ENCODE measurements around the gene WNT9A.

Gene WNT9A

GRCh38 chr1:227939791-227940771 lies 7.7 kb downstream of the WNT9A start:
- no peak for DNase-seq

DNA sequence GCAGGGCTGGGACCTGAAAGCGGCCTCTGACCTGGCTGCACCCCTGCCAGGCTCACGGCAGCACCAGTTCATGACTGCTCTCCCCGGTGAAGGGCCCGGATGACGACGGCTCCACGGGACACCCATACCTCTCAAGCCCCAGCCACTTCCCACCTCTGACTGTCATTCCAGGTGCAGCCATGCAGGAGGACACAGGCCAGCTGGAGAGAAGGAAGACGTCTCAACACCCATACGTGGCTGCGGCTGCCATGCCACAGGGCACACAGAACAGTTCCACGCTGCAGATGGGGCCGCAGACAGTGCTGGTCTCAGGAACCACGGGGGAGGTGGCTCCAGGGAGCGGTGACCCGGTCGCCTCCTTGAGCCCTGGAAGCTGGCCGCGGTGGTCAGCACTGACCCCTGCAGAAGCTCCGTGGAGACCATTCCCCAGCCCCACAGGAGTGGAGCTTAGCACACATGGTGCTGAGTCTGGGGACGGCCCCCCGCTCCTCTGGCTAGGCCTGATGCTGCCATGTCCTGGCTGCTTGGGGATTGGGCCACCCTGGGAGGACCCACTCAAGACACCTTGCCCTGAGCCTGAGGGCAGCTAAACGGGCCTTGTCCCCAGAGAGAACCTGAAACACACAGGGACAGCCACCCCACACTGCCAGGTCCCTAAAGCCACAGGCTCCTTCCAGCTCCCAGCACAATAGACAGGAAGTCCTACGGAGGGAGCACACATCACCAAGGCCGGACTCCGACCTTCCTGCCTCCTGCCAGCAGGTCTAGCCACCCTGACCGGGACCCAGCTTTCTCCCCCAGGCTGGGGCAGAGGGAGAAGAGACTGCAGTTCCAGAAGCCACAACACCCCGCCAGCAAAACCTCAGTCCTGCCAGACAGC lies 8.6 kb downstream of the WNT9A start:
- DNase-seq = no peak

DNA sequence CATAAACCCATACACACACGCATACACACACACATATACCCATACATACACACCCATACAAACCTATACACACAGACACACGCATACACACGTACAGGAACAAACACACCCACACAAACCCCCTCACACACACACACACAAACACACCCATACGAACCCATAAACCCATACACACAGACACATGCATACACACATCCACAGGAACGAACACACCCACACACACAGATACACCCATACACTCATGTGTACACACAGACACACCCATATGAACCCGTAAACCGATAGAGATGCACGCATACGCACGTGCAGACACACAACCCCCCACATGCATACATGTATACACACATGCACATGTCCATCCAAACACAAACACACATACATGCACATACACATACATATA lies 9.5 kb downstream of the WNT9A start:
- DNase-seq = no peak

DNA sequence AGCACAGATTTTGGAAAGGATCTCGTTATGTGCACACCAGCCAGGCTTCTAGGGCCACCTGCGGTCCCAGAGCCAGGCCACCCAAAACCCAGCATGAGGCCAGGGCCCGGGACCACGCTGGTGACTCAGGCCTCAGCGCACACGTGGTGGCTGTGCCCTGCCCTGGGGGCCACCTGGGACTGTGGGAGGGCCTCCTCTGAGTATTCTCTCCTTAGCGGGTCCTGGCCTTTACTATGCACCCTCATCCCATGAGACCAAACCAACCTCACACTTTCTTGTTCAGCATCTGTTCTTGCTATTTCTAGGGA lies 9.9 kb downstream of the WNT9A start:
- DNase-seq = no peak

- DNase-seq = no peak
Measured at GRCh38 chr1:227937031-227937837, 10.5 kb downstream of the WNT9A start.

GRCh38 chr1:227935826-227936225 lies 11.9 kb downstream of the WNT9A start:
- DNase-seq = no peak

DNA sequence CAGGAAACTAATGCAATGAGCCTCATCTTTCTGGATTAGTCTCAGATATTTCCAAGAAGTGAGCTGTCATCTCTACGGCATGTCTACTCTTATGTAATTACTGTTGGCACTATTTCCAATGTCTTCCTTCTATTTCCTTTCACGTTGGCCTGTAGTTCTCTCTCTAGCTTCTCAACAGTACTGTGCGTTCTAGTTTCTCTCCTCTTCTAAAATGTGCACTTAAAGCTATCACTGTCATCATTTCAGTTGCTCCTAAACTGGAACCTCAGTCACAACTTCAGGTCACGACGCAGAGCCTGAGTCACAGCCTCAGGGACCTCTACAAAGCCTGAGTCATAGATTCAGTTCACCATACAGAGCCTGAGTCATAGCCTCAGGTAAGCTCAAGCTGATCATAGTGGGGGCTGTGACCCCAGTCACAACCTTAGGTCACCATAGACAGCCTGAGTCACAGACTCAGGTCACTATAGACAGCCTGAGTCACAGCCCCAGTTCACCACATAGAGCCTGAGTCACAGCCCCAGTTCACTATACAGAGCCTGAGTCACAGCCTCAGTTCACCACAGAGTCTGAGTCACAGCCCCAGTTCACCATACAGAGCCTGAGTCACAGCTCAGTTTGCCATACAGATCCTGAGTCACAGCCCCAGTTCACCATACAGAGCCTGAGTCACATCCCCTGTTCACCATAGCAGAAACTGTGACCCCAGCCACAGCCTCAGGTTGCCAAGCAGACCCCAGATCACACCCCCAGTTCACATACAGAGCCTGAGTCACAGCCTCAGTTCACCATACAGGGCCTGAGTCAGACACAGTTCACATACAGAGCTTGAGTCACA lies 13.0 kb downstream of the WNT9A start:
- DNase-seq = peak in 1 of 4 experiments; percentile 38

DNA sequence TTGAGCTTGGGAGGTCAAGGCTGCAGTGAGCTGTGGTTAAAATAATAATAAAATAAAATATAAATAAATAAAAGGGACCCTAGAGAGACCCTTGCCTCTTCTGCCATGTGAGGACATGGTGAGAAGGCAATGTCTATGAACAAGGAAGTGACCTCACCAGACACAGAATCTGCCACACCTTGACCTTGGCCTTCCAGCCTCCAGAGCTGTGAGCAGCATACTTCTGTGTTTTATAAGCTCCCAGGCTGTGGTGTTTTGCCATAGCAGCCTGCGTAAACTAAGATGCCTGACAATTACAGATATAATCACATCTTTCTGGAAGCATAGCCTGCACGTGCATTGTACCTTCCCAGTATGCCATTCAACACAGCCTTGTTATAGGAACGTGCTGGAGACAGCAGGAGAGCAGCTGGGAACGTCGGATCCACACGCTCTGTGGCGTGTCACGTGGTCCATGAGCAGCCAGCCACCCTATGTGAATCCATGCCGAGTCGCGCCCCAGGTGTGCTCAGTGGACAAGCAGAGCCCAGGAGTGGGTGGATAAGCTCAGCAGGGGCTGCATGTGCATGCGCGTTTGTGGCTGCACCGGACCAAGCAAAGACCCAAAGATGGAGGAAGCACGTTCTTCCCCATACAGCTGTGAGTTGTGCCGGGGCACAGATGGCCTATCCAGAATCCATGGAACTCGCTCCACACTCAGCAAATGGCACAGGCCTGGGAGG lies 17.8 kb downstream of the WNT9A start:
- no peak for DNase-seq

DNA sequence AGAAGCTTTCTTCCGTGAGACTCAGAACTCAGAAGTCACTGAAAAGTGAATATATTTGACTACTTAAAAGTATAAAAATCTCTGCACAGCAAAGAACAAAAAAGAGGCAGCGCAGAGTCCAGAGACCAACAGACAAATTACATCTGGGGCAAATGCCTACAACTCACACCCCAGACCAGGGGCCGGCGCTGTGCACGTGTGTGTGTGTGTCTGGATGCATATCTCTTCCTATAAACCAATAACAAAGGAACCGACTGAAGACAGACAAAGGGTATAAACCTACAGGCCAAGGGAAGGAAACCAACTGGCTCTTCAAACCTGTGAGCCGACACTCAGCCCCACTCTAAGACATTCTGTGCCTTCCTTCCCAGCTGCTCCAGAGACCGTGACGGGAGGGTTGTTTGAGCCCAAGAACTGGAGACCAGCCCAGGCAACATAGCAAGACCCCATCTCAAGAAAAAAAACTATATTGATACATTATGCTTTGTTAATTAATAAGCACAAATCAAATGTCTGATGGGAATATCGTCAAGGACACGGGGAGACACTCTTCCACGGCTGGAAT lies 18.8 kb downstream of the WNT9A start:
- no peak for DNase-seq

DNA sequence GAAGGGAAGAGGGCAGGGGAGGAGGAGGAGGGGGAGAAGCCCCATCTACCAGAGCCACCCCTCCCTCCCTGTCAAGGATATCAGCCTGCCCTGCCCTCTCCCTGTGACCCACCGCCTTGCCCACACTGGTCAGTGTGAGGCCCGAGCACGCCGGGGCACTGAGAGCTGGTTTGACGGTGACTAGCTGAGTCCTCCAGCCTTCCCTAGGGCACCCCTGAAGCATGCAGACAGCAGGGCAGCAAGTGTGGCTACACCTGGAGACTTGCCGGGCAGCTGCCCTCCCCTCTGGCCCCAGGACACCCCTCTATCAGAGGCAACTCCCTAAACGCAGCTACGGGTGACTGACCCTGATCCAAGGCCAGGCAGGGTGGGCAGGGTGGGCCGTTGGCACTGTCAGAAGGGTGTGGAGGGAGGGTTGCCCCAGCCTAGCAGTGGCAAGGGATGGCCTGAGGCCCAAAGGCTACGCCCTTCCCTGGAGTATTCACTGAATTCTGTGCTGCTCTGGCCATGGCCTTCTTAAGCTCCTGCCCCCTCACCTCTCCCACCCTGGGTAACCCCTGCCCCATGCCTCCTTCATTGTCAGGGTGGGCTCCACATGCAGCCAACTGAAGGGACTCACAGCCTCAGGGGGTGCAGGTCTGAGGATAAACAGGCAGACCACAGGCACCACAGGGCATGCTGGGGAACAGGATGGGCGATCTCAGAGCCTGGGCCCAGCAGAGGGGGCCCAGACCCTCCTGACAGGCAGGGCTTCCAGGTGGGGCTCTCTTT lies 19.6 kb downstream of the WNT9A start:
- no peak for DNase-seq

GRCh38 chr1:227926896-227927885 lies 20.5 kb downstream of the WNT9A start:
- DNase-seq = no peak

- DNase-seq = no peak
Measured at GRCh38 chr1:227926216-227926791, 21.4 kb downstream of the WNT9A start.

- DNase-seq = no peak
Measured at GRCh38 chr1:227925582-227926198, 22.0 kb downstream of the WNT9A start.

DNA sequence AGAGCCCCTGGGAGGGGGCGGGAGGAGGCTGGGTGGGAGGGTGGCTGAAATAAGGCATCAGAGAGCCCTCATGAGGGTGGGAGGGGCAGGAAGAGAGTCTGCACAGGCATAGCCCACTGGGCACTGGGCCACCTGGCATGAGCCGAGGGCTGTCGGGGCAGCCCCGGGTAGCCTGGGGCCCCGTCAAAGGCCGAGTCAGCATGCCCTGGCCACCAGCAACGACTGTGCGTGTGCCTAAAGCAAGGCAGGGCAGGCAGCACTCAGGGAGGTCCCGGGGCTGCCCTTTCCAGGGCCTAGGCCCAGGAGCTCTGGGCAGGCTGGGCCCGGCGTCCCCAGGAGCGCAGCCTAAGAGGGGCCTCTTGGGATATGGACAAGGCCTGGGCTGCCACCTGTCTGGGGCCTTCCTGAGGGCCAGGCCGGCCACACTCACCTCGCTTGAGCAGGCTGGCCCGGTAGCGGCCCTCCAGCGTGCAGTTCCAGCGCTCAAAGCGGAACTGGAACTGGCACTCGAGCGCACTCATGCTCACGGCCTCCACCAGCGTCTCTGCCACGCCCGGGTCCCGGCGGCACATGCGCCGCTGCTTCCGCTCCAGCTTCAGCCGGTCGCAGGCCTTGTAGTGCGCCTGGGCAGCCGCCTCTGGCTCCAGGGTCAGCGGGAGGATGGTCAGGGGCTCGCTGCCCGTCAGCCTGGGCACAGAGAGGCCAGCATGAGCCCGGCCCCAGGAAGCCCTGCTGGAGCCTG lies 22.7 kb downstream of the WNT9A start:
- no peak for DNase-seq

DNA sequence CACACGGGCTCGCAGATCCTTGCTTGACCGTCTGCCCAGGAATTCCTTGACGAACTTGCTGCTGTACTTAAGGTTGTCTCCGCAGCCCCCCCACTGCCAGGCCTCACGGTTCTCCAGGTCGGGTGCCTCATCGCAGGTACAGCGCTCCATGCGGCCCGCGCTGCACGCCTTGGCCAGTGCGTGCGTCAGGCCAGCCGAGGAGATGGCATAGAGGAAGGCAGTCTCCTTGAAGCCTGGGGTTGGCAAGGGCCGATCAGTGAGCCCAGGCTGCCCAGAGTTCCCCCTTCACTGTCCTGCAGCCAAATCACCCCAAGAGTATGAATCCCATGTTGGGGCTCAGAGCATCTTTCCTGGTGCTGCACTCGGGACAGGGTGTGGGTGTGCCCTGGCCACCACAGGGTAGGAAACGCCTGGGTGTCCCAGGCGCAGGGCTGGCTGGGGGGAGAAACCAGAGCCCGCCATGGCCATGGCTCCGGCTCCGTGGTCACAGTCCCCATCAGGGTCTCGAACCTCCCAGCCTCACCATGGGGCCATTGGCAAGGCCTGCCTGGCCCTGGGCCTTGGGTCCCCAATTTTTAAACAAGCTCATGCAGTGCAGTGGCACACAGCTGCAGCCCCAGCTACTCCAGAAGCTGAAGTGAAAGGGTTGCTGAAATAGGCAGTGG lies 23.4 kb downstream of the WNT9A start:
- DNase-seq = no peak

DNA sequence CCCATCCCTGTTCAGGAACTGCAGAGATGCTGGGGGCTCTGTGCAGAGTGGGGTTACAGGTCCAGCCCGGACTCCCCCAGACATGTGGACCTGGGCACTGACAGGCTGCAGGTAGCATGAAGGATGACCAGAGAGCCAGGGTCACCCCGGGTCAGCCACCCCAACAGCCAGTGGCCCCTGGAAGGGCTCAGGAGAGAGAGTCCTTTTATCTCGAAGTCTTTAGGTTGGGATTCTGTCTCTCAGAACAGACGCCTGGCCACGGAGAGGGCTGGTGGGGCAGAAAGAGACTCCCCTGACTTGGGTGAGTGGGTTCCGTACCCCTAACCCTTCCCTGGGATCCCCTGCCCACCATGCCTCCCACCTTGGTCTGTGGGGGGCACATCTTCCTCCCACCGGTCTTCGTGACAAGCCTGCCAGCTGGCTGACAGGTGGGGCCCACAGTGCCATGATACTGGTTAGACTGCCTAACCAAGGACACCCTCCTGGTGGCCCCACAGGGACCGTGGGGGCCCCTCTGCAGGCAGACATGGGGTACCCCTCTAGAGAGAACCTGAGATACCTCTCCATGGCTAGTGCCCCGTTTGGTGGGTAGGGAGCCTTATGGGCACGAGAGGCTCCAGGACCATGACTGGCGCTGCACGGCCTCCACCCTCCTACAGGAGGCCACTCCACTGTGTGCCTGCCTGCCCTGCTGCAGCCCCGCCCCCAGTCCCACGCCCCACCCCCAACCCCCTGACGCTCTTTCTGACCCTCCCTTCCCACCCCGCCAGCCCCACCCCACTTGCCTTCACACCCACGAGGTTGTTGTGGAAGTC lies 24.2 kb downstream of the WNT9A start:
- no peak for DNase-seq
